Measurements from ENCODE around the gene RDH16. TPM values are rescaled to one million over a fixed set of nuclear protein-coding genes. Genes with fewer than 3 reads are reported as not detected.
"Not testable (repeated sequence)": the region's sequence is repeated elsewhere in the genome, so short reads cannot be mapped to it uniquely, and the experiment has no call there.

The RDH16 gene
- total RNA-seq, 1 experiment from 2014 or later: 0.39 TPM

DNA sequence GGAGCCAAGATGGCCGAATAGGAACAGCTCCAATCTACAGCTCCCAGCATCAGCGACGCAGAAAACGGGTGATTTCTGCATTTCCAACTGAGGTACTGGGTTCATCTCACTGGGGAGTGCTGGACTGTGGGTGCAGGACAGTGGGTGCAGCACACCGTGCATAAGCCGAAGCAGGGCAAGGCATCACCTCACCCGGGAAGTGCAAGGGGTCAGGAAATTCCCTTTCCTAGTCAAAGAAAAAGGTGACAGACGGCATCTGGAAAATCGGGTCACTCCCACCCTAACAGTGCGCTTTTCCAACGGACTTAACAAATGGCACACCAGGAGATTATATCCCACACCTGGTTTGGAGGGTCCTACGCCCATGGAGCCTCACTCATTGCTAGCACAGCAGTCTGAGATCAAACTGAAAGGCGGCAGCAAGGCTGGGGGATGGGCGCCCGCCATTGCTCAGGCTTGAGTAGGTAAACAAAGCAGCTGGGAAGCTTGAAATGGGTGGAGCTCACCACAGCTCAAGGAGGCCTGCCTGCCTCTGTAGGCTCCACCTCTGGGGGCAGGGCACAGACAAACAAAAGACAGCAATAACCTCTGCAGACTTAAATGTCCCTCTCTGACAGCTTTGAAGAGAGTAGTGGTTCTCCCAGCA lies 8.7 kb upstream of the RDH16 start:
- Mint-ChIP-seq H3K9me3 (peaks cover 39 to 54% of the 10 kb centered on the region in 2 experiments), H3K27me3 (ENCODE audit: low read depth) (peaks cover 26% of the 10 kb centered on the region), H3K36me3 (ENCODE audit: insufficient read depth in 1 of 3, low read depth in 3 of 3) (peaks cover 5 to 16% (median 7%) of the 10 kb centered on the region in 3 experiments; a peak in 5 of 7 replicates)
- not testable (repeated sequence) for H3K4me3 Mint-ChIP-seq; H3K4me1 ChIP-seq (ENCODE audit: insufficient read depth, low read length); H3K27ac ChIP-seq (ENCODE audit: insufficient read length, low read depth, low read length); H3K18ac ChIP-seq (ENCODE audit: insufficient read length, low read depth, low read length); H2BK120ac ChIP-seq (ENCODE audit: low read depth, low read length, poor library complexity, severe bottlenecking); H2AFZ ChIP-seq (ENCODE audit: low read length); H4K8ac ChIP-seq (replicated peaks; ENCODE audit: insufficient read length, low read depth, low read length); H2BK20ac ChIP-seq (ENCODE audit: low read depth, low read length, poor library complexity, severe bottlenecking); H3K27me3 ChIP-seq (ENCODE audit: insufficient read depth, low read length); H4K5ac ChIP-seq (ENCODE audit: insufficient read length, low read depth, low read length); H3K27ac Mint-ChIP-seq; H2BK5ac ChIP-seq (ENCODE audit: insufficient read length, low read length); H3K4ac ChIP-seq (ENCODE audit: low read depth, low read length); H3K4me2 ChIP-seq (ENCODE audit: insufficient read depth, insufficient read length, low read length); H2AK5ac ChIP-seq (ENCODE audit: insufficient read length, low read length); H3K23me2 ChIP-seq (ENCODE audit: insufficient read length, low read depth, low read length, poor library complexity, severe bottlenecking); H3K14ac ChIP-seq (ENCODE audit: insufficient read depth, low read length); H3K23ac ChIP-seq (ENCODE audit: insufficient read length, low read depth, low read length); H3K56ac ChIP-seq (ENCODE audit: insufficient read length, low read depth, low read length); H4K91ac ChIP-seq (ENCODE audit: insufficient read length, low read depth, low read length); H4K20me1 ChIP-seq (ENCODE audit: control insufficient read depth, insufficient read depth, insufficient read length); H2BK15ac ChIP-seq (ENCODE audit: low read depth, low read length); H3K4me1 Mint-ChIP-seq; H3K9ac ChIP-seq (ENCODE audit: extremely low read depth, insufficient read length, low read length); H2BK12ac ChIP-seq (ENCODE audit: insufficient read length, low read depth, low read length); H3T11ph ChIP-seq (ENCODE audit: low read length); H3K79me2 ChIP-seq (ENCODE audit: insufficient read depth, low read length); H3K9me3 ChIP-seq (ENCODE audit: control insufficient read depth, low read depth, low read length); H3K79me1 ChIP-seq (ENCODE audit: insufficient read depth, low read depth, low read length, poor library complexity, severe bottlenecking)
- WGBS (ENCODE audit: extremely low coverage, insufficient read length, low lambda C conversion rate): no CpG with 5 or more reads among the region's 15 CpGs
- DNase-seq: peak; percentile 36

GRCh38 chr12:56965124-56965523 lies 7.7 kb upstream of the RDH16 start:
- not testable (repeated sequence) for H3K23me2 ChIP-seq (ENCODE audit: insufficient read length, low read depth, low read length, poor library complexity, severe bottlenecking); H3K4me1 ChIP-seq (ENCODE audit: insufficient read depth, low read length); H3T11ph ChIP-seq (ENCODE audit: low read length); H2BK12ac ChIP-seq (ENCODE audit: insufficient read length, low read depth, low read length); H4K20me1 ChIP-seq (ENCODE audit: control insufficient read depth, insufficient read depth, insufficient read length); H4K5ac ChIP-seq (ENCODE audit: insufficient read length, low read depth, low read length); H2AK5ac ChIP-seq (ENCODE audit: insufficient read length, low read length); DNase-seq; H3K14ac ChIP-seq (ENCODE audit: insufficient read depth, low read length); H3K18ac ChIP-seq (ENCODE audit: insufficient read length, low read depth, low read length); H3K4me3 Mint-ChIP-seq; H3K4me1 Mint-ChIP-seq; H4K91ac ChIP-seq (ENCODE audit: insufficient read length, low read depth, low read length); H2BK20ac ChIP-seq (ENCODE audit: low read depth, low read length, poor library complexity, severe bottlenecking); H4K8ac ChIP-seq (replicated peaks; ENCODE audit: insufficient read length, low read depth, low read length); H3K56ac ChIP-seq (ENCODE audit: insufficient read length, low read depth, low read length); H3K79me1 ChIP-seq (ENCODE audit: insufficient read depth, low read depth, low read length, poor library complexity, severe bottlenecking); H2BK120ac ChIP-seq (ENCODE audit: low read depth, low read length, poor library complexity, severe bottlenecking); H2BK15ac ChIP-seq (ENCODE audit: low read depth, low read length); H2AFZ ChIP-seq (ENCODE audit: low read length); H3K23ac ChIP-seq (ENCODE audit: insufficient read length, low read depth, low read length); H3K9me3 ChIP-seq (ENCODE audit: control insufficient read depth, low read depth, low read length); H3K9ac ChIP-seq (ENCODE audit: extremely low read depth, insufficient read length, low read length); H2BK5ac ChIP-seq (ENCODE audit: insufficient read length, low read length); H3K4me2 ChIP-seq (ENCODE audit: insufficient read depth, insufficient read length, low read length); H3K4ac ChIP-seq (ENCODE audit: low read depth, low read length); H3K27ac ChIP-seq (ENCODE audit: insufficient read length, low read depth, low read length); H3K27me3 ChIP-seq (ENCODE audit: insufficient read depth, low read length); H3K79me2 ChIP-seq (ENCODE audit: insufficient read depth, low read length); H3K27ac Mint-ChIP-seq
- Mint-ChIP-seq H3K36me3 (ENCODE audit: insufficient read depth in 1 of 3, low read depth in 3 of 3) (peaks cover 5 to 16% (median 7%) of the 10 kb centered on the region in 3 experiments; a peak in 5 of 7 replicates), H3K9me3 (peaks cover 47 to 58% of the 10 kb centered on the region in 2 experiments), H3K27me3 (ENCODE audit: low read depth) (peaks cover 24% of the 10 kb centered on the region)
- WGBS (ENCODE audit: extremely low coverage, insufficient read length, low lambda C conversion rate): no CpG with 5 or more reads among the region's 4 CpGs
